ENCODE data around the gene SLC25A33.

The SLC25A33 gene

DNA sequence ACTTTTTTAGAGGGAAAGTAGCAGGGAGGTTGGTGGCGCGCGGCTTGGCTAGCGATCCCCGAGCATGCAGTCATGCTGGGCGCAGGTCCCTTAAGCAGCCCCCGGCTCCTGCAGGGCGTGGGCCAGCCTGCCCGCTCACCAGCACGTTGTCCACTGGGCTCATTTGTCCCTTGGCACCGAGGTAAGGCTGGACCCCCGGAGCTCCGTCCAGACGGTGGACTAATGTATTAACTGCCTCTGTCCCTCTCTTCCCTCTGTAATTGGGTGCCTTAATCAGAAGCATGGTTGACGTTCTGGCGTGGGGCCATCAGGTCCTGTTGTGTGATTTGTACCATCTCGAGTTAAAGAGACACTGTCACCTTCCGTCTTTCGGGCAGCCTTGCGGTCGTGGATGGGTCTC lies 67.2 kb downstream of the SLC25A33 start:
- H3K9me2 ChIP-seq (replicated peaks; ENCODE audit: insufficient read depth, low read length), result no peaks in the 10 kb centered on the region
- no peaks in the 10 kb centered on the region for H3K9me3 ChIP-seq (ENCODE audit: insufficient read depth, low read length)
- no peaks in the 10 kb centered on the region for H3K79me2 ChIP-seq (ENCODE audit: insufficient read depth, low read length)
- H4K20me1 ChIP-seq (ENCODE audit: low read depth, low read length), result no peaks in the 10 kb centered on the region
- no peak overlapping the region for H2AFZ ChIP-seq (ENCODE audit: low read depth, low read length, severe bottlenecking)
- no peak overlapping the region for H3K4me3 ChIP-seq (ENCODE audit: insufficient read depth, low read length, poor library complexity, severe bottlenecking)
- no peaks in the 10 kb centered on the region for H3F3A ChIP-seq (ENCODE audit: insufficient read depth)
- H3K27me3 ChIP-seq (ENCODE audit: low read length), result no peaks in the 10 kb centered on the region
- H3K9ac ChIP-seq (ENCODE audit: low read length), result no peak overlapping the region
- TF ChIP-seq, protein P1, sequence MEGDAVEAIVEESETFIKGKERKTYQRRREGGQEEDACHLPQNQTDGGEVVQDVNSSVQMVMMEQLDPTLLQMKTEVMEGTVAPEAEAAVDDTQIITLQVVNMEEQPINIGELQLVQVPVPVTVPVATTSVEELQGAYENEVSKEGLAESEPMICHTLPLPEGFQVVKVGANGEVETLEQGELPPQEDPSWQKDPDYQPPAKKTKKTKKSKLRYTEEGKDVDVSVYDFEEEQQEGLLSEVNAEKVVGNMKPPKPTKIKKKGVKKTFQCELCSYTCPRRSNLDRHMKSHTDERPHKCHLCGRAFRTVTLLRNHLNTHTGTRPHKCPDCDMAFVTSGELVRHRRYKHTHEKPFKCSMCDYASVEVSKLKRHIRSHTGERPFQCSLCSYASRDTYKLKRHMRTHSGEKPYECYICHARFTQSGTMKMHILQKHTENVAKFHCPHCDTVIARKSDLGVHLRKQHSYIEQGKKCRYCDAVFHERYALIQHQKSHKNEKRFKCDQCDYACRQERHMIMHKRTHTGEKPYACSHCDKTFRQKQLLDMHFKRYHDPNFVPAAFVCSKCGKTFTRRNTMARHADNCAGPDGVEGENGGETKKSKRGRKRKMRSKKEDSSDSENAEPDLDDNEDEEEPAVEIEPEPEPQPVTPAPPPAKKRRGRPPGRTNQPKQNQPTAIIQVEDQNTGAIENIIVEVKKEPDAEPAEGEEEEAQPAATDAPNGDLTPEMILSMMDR (IDR thresholded peaks at IDR 0.05; ENCODE audit: insufficient read depth, low read length, poor library complexity, severe bottlenecking), result no peak
- TF ChIP-seq EZH2phosphoT487 (conservative IDR thresholded peaks at IDR 0.05; ENCODE audit: low read length), result no peak
- H3K27ac ChIP-seq (ENCODE audit: low read depth, low read length), result no peak overlapping the region
- no peak overlapping the region for H3K4me2 ChIP-seq (ENCODE audit: low read depth, low read length, poor library complexity, severe bottlenecking)
- H3K36me3 ChIP-seq (ENCODE audit: low read length), result no peaks in the 10 kb centered on the region

DNA sequence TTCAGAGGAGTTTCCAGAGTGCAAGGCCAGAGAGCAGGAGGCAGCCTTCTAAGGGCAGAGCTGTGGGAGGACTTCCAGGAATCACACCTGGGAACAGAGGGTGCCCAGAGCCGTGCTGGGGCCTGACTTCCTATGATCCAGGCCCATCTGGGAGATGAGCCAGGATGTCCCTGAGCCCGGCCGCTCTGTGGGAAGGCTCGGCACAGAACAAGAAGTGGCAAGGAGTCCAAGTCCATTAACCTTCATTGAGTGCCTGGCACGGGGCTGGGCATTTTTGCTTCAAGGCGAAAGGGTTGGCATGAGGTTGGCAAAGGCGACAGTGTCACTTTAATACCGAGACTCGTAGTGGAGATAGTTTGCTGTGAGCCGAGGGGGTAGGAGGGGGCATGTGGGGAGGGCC lies 67.7 kb downstream of the SLC25A33 start:
- H2AFZ ChIP-seq (ENCODE audit: low read depth, low read length, severe bottlenecking), result no peak overlapping the region
- no peaks in the 10 kb centered on the region for H3K9me3 ChIP-seq (ENCODE audit: insufficient read depth, low read length)
- H3K36me3 ChIP-seq (ENCODE audit: low read length), result no peaks in the 10 kb centered on the region
- H3K4me3 ChIP-seq (ENCODE audit: insufficient read depth, low read length, poor library complexity, severe bottlenecking), result no peak overlapping the region
- H3K9me2 ChIP-seq (replicated peaks; ENCODE audit: insufficient read depth, low read length), result no peaks in the 10 kb centered on the region
- no peaks in the 10 kb centered on the region for H3K79me2 ChIP-seq (ENCODE audit: insufficient read depth, low read length)
- H3K9ac ChIP-seq (ENCODE audit: low read length), result no peak overlapping the region
- H3K4me2 ChIP-seq (ENCODE audit: low read depth, low read length, poor library complexity, severe bottlenecking), result no peak overlapping the region
- H3K27me3 ChIP-seq (ENCODE audit: low read length), result no peaks in the 10 kb centered on the region
- no peaks in the 10 kb centered on the region for H3F3A ChIP-seq (ENCODE audit: insufficient read depth)
- TF ChIP-seq, protein P1 (IDR thresholded peaks at IDR 0.05; ENCODE audit: insufficient read depth, low read length, poor library complexity, severe bottlenecking), result no peak
- no peak for TF ChIP-seq EZH2phosphoT487 (conservative IDR thresholded peaks at IDR 0.05; ENCODE audit: low read length)
- no peaks in the 10 kb centered on the region for H4K20me1 ChIP-seq (ENCODE audit: low read depth, low read length)
- no peak overlapping the region for H3K27ac ChIP-seq (ENCODE audit: low read depth, low read length)

DNA sequence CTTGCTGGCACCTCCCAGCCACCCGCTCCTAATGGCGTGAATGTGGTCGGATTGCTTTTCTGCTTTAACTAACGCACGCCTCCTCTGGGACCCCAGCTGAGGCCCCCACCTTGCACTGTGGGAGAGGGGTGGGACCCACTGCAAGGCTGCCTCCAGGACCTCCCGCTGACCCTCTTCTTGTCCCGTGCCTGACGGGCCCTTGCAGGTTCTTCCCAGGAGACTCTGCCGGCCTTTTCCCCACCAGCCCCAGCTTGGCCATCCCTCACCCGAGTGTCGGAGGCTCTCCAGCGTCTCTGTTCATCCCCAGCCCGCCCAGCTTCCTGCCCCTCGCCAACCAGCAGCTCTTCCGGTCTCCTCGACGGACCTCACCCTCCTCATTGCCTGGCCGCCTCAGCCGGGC lies 68.1 kb downstream of the SLC25A33 start:
- H3K9ac ChIP-seq (ENCODE audit: low read length), result no peak overlapping the region
- no peaks in the 10 kb centered on the region for H3K79me2 ChIP-seq (ENCODE audit: insufficient read depth, low read length)
- no peak overlapping the region for H3K4me3 ChIP-seq (ENCODE audit: insufficient read depth, low read length, poor library complexity, severe bottlenecking)
- no peak for TF ChIP-seq EZH2phosphoT487 (conservative IDR thresholded peaks at IDR 0.05; ENCODE audit: low read length)
- TF ChIP-seq, protein P1 (IDR thresholded peaks at IDR 0.05; ENCODE audit: insufficient read depth, low read length, poor library complexity, severe bottlenecking), result no peak
- no peak overlapping the region for H3K27ac ChIP-seq (ENCODE audit: low read depth, low read length)
- H3K27me3 ChIP-seq (ENCODE audit: low read length), result no peaks in the 10 kb centered on the region
- H4K20me1 ChIP-seq (ENCODE audit: low read depth, low read length), result no peaks in the 10 kb centered on the region
- no peaks in the 10 kb centered on the region for H3F3A ChIP-seq (ENCODE audit: insufficient read depth)
- H2AFZ ChIP-seq (ENCODE audit: low read depth, low read length, severe bottlenecking), result no peak overlapping the region
- H3K36me3 ChIP-seq (ENCODE audit: low read length), result no peaks in the 10 kb centered on the region
- no peaks in the 10 kb centered on the region for H3K9me3 ChIP-seq (ENCODE audit: insufficient read depth, low read length)
- H3K9me2 ChIP-seq (replicated peaks; ENCODE audit: insufficient read depth, low read length), result no peaks in the 10 kb centered on the region
- no peak overlapping the region for H3K4me2 ChIP-seq (ENCODE audit: low read depth, low read length, poor library complexity, severe bottlenecking)

All from SU-DHL-6 (cell line).